NCI-H82 (cell line): ENCODE results near the gene MIEF2.

Experiments
- DNase-seq: peaks from one replicate; lab custom pipeline; 2025; lab: John Stamatoyannopoulos, UW

Gene MIEF2

DNA sequence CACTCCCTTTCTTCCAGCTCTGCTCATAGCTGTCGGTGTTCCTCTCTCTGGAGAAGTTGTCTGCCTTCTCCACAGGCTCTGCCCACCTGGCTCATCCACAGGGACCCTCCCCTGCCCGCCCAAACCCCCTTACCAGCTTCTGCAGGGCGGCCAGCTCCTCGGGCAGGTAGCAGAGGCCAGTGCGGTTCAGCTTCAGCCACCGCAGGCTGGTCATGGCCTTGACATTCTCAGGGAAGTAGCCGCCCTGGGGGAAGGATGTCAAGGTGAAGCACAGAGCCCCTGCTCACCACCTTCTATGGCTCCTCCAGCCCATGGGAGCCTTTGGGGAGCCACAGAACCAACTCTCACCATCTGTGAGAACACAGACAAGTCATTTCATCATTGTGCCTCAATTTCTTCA lies 3.7 kb upstream of the MIEF2 start:
- no peak for DNase-seq

DNA sequence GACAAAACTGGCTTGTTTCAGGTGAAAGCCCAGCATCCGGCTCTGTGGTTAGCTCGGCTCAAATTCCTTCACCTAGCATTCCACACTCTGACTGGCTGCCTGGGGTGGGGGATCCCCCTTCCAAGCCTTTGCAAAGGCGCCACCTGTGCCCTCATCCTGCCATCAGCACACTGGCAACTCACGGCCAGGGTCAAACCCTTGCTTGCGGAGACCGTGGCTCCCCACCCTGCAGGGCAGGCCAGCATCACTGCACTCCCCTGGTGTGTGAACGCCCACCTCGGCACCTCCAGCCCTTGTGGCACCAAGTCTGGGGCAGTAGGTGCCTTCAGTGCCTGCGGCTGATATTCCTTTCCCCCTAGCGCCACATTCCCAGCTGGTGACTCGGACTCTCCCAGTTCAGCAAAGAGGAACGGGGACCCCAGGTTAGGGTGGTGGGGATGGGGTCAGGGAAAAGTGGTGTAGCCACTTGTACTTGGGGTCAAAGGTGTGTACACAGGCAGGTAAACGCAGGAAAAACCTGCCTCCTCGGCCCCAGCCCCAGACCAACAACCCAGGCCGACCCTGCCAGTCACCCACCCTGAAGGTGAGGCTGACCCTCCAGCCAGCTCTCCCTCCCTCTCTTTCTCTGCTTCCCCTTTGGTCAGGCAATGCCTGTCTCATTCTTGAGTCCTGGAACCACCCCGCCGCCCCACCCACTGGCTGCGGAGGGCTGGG lies 3.0 kb upstream of the MIEF2 start:
- DNase-seq = no peak

DNA sequence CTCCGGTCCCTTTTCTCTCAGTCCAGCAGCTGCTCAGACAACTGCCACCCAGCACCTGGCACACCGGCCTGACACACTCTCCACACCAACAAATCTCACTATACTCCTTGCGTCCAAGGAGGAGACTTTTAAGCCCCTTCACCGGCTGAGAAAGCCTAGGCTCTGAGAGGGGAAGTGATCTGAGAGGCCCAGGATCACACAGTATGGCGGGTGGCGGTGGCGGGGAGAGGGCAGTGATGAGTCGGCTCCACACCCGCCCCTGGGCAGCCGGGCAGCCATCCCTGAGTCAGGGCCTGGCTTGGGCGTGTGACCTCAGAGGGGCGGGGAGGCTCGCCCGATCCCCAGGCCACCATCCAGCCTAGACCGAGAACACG lies 2.5 kb upstream of the MIEF2 start:
- peak; percentile 68 for DNase-seq

DNA sequence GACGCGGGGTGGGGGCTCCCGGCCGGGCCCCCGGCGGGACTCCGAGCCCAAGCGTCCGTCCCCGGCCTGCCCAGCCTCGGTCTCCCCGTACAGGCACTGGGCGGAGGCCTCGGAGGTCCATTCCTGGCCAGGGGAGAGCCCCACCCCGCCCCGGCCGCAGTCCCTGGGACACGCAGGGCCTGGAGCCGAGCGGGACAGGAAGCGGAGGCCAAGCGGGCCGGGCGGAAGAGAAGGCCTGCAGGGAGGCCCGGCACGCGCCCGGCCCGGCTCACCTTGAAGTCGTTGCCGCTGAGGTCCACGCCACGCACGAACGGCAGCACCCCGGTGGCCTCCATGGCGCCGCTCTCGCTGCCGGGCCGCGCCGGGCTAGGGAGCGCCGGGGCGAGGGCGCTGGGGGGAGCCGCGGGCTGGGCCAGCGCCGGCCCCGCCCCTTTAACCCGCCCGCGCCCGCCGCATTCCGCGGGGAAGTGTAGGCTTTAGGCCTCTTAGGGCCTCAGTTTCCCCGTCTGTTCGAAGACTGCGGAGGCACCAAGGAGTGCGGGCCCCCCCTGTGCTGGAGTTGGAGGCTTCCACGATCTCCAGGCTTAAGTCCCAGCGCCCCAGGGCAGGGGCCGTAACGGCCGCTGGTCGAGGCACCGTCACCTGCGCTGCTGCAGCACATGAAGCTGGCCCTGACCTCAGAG lies 2.0 kb upstream of the MIEF2 start, which contains the start of gene FLII:
Gene FLII (minus strand): TSS at position 383 of the 683 bp plus-strand sequence. CDS start 48 bp downstream, at position 335.
- DNase-seq = peak; percentile 59

DNA sequence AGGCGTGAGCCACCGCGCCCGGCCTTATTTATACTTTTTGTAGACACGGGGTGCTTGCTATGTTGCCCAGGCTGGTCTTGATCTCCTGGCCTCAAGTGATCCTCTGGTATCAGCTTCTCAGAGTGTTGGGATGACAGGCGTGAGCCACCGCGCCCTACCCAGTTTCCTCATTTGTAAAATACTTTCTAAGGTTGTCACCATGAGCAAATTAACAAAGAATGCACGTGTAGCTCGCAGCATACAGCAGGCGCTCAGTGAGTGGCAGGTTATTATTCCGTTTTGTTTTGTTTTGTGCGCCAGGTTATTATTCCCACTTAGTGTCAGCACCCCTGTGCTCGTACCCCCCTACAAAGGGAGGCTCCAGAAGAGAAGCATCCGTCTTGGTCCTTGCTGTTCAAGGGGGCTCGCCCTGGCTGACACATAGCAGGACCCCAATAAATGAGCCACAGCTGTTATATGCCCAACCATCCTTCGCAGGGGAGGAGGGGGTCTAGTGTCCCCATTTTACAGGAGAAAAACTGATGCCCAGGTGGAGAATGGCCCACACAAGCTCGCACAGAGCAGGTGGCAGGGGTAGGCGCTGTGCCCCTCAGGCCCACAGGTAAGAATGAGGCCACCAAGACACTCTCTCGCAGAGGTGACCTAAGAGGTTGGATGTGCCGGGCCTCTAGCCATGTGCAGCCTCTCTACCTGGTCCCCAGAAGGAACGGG lies 686 bp upstream of the MIEF2 start:
- DNase-seq = no peak

DNA sequence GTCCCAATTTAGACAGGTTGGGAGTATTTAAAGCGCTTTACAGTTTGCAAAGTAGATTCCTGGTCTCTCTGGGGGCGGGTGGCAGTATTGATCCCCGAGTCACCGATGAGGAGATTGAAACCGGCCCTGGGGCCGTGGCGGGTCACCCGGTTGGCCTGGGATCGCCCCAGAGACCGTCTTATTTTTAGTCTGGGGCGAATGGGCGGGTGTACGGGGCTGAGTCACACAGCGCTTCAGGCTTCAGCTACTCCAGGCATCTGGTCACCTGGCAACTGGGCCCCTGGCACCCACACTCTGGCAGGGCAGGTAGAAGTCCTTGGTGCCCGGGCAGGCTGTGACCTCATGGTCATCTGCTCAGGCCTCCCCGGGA lies 669 bp downstream of the MIEF2 start:
- no peak for DNase-seq

DNA sequence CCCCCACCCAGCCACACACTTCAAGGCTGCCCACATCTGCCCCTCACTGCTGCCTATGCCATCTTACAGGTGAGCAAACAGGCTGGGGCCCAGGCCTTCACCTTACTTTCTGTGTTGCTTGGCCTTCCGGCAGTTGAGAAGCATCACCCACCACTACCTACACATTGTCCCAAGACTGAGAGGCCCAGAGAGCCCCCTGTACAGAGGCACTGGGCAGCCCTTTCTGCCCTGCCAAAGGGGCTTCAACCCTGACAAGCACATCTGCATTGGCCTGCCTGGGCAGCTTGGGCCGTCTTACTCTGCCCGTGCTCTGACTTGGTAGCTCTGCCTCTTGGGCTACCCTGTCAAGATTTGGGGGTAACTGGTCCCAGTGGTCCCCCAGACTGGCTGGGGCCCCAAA lies 1.2 kb downstream of the MIEF2 start:
- no peak for DNase-seq

DNA sequence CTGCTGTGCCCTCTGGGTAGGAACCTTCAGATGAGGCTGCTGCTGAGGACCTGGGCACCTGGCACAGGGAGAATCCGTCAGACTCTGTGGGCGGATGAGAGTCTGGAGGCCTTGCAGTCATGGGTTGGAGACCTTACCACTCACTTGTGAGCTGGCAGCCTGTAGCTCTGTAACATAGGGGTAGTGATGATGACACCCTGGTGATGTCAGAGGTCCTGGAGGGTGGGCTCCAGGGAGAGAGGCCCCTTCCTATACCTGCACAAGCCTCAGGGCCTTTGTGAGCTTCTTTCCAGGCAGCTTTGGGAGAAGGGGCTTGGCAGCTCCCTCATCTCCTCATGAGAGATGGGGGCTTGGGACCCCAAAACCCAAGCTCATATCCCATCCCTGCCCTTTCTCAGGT lies 1.6 kb downstream of the MIEF2 start:
- DNase-seq = no peak

DNA sequence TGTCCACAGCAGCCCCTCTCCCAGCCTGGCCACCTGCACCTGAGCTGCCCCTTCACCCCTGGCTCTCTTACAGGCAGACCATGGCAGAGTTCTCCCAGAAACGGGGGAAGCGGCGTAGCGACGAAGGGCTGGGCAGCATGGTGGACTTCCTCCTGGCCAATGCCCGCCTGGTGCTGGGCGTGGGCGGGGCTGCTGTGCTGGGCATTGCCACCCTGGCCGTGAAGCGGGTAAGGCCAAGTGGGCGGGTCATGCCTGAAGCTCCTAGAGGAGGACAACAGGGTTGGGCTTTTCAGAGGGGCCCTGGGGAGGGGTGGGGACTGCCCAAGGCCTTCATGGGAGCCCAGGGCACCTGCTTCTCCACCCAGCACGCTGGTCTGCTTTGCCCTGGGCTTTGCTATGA lies 2.2 kb downstream of the MIEF2 start:
- DNase-seq = no peak

DNA sequence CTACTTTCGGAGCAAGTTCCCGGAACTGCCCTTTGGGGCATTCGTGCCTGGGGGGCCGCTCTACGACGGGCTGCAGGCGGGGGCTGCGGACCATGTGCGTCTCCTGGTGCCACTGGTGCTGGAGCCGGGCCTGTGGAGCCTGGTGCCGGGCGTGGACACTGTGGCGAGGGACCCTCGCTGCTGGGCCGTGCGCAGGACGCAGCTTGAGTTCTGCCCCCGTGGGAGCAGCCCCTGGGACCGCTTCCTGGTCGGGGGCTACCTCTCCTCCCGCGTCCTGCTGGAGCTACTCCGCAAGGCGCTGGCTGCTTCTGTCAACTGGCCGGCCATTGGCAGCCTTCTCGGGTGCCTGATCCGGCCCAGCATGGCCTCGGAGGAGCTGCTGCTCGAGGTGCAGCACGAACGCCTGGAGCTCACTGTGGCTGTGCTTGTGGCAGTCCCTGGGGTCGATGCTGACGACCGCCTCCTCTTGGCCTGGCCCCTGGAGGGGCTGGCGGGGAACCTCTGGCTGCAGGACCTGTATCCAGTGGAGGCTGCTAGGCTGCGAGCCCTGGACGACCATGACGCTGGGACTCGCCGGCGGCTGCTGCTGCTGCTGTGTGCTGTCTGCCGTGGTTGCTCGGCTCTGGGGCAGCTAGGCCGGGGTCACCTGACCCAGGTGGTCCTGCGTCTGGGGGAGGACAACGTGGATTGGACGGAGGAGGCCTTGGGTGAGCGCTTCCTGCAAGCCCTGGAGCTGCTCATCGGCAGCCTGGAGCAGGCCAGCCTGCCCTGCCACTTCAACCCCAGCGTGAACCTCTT lies 3.6 kb downstream of the MIEF2 start:
- DNase-seq = no peak

DNA sequence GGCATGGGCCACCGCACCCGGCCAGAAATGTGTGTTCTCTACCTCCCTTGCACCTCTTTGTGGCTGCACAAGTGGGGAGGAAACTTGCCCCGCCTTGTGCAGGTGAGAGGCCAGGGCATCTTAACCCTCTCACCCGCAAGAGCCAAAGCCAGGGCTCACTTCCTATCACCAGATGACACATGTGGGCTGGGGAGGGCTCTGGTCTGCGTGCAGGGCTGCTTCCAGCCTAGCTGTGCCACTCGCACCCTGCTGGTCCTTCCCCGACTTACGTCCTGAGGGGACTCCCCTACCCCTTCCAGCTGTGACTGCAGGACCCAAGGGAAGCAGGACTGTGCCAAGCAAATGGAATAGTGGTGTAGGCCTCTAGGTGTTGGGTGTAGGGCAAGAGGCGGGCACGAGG lies 6.9 kb downstream of the MIEF2 start:
- no peak for DNase-seq

DNA sequence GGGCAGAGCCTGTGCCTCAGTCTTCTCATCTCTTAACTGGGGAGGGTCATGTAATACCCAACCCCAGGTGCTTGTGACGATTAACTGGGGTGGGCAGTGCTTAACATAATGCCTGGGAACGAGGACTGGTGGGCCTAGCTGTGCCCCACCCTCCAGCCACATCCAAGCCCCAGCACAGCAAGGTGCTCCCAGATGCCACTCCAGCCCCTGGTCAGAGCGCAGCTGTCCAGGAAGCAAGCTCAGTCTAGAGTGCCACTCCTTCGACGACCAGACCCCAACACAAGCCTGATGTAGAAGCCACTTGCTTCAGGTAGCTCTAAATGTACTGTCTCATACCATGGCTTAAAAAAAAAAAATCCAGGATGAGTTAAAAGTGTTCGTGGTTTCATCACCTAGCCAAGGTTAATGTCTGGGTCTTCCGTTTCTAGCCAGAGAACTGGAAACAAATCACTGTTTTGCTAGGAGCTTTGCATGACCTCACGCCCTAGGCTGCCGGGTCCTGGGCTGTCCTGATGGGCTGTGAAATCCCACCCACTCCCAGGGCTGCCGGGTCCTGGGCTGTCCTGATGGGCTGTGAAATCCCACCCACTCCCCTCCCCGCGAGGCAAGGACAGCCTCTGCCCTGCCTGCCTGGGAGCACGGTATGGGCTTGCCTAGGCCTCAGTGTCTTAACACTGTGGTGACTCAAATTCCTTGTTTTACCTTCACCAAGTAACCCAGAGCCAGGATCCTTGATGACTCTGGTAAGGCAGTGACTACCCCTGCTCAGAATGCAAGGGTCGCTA lies 7.7 kb downstream of the MIEF2 start:
- peak; percentile 34 for DNase-seq

DNA sequence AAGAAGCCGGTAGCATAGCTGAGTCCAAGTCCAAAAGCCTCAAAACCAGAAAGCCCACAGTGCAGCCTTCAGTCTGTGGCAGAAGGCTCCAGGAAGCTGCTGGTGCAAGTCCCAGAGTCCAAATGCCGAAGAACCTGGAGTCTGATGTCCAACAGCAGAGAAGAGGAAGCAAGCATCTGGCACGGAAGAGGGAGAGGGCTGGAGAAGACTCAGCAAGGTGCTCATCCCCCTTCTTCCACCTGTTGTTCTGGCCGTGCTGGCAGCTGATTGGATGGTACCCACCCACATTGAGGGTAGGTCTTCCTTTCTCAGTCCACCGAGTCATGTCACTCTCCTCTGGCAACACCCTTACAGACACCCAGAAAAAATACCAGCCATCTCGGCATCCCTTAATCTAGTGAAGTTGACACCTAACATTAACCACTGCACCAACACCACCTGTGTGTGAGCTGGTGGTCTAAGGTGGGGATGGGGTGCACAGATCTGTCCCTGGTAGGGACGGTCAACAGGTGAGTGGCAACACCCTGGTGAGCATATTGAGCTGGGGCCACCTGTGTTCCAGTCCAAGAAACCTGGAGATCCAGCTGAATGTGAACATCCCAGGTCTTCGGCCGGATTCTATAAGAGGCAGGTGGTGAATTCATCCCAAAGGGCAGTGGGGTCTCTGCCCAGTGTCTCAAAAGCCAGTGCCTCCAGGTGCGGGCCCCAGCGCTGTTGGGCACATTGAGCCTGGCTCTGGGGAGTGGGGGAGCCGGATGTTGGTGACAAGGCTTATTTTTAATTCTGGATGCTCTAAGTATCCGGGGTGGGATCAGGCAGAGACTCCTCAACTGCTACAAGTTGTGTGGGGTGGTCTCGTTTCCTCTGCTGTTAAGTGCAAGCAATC lies 9.8 kb downstream of the MIEF2 start:
- DNase-seq = no peak

DNA sequence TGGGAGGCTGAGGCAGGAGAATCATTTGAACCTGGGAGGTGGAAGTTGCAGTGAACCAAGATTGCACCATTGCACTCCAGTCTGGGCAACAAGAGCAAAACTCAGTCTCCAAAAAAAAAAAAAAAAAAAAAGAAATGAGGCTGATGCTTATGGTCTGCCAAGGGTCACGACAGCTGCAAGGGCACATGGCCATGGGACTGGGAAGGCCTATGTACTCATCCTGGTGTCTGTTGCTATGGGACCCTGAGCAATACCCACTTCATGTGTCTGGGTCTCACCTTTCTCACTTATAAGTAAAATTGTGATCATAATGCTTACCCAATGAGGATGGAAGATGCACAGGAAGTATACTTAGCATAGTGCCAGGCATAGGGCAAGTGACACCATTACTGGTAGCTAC lies 16.6 kb downstream of the MIEF2 start:
- DNase-seq = no peak

DNA sequence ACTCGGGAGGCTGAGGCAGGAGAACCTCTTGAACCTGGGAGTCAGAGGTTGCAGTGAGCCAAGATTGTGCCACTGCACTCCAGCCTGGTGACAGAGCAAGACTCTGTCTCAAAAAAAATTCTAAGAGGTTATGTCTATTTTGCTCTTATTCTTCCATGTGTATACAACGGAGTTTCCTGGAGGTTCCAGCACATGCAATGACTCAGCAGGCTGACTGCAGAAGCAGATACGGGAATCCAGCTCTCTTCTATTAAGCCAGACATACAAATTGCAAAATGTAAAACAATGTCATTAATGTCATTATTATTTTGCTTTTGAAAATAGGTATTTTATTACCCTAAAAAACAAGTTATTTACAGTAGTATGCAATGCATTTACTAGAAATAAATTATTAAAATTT lies 18.4 kb downstream of the MIEF2 start:
- no peak for DNase-seq

DNA sequence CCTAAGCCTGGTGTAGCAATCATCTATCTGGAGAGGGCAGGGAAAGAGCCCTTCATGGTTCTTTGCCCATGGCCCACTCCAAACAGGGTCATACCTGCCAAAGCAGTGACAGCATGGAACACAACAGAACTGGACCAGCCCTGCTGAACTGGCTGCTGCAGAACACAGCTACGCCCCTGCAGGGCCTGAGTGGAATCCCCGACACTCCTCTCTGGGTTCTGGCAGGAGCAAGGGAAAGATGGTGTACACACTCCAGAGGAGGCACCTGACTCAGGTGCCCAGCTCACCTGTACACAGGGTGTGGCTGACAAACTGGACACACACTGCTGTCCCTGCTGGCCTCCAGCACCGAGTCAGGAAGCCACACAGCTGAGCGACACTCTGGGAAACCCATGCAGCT lies 19.8 kb downstream of the MIEF2 start:
- no peak for DNase-seq

DNA sequence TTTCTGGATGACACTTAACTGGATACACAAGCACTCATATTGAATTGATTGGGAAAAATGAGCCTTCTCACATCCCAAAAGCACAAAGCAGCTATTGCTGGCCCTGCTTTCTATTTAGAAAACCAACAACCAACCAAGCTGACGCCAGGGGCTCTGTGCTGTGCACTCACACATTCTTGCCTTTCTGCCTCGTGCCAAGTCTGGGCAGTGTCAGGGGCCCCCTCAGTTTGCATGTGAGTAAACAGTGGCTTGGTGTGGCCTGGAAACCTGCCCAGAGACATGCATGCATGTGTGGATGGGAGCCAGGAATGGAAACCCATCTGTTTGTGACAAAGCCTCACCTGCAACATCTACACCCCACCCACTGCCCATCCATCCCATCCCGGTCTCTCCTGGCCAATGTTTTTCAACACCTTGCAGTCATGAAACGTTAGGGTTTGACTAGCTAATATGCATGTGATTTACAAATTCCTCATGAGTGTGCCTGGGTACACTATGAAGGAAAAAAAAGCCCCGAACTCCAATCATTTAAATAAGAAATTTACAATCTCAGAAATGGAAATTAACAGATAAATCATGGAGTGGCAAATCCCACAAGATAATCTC lies 20.4 kb downstream of the MIEF2 start:
- DNase-seq = no peak

DNA sequence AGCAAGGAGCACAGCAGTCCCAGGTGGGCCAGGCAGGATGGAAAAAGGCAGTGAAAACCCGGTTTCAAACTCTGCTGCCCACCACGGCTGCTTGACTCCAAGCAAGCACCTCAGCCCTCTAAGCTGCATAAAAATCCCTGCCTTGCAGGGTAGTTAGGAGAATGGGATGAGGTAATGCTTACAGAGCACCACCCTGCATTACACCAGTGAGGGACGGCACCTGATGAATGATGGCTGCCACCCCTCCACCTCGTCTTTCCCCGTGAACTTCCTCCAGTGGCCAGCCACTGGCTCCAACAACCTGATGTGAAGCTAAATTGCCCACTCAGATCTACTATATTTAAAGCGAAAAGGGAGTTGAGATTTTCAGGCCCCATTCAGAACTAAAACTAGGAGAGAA lies 21.3 kb downstream of the MIEF2 start:
- no peak for DNase-seq

DNA sequence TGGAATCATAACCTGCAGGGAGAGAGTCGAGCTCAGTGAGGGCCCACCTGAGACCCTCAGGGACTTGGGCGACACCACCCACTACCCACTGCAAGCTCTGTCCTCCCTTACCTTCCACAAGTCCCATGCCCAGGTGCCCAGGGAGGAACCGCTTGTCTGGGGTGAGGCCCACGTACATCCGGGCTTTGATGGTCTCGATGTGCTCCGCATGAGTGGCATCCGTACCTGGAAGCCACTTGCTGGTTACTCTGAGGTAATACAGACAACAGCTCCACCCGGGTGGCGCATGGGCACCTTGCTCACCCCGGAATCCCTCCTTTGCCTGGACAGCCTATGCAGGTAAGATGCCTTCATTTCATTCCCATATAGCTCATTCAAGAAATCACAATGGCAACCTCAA lies 24.8 kb downstream of the MIEF2 start:
- DNase-seq = no peak
